HL-60 (cell line): ENCODE results near the gene ZYG11A.

Experiments
- GABPA ChIP-seq: IDR thresholded peaks from 2 replicates; pipeline ENCODE4 v1.6.1; 2012; ENCODE audit warnings: low read depth
- POLR2AphosphoS5 ChIP-seq: IDR thresholded peaks from 2 replicates; pipeline ENCODE4 v1.6.1; 2012; ENCODE audit warnings: low read depth
- TF ChIP-seq, protein P1 (sequence below): IDR thresholded peaks from one replicate; pipeline ENCODE4 v1.5.1; 2011; ENCODE audit warnings: low read length, control low read depth, inconsistent platforms; ENCODE audit not compliant: insufficient read depth
- TF ChIP-seq, protein P2 (sequence below): IDR thresholded peaks from 2 replicates; pipeline ENCODE4 v1.6.1; 2012; ENCODE audit warnings: low read depth; ENCODE audit not compliant: insufficient replicate concordance

DNA sequence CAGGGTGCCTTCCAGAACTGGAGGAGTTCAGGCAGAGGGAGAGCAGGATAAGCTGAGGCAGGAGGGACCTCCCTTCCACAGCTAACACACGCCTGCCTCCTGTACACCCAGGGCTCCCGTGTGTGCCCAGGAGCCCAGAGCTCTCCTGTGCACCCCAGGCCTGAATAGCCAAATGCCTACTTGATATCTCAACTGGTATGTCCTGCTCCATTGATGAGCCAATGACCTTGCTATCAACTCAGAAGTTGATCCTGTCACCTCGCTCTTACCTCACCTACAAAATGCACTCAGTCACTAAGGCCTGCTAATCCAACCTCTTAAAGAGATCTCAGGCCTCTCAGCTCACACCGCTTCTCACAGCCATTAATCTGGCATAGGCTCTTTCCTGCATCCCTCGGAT is 71.9 kb downstream of the ZYG11A start:
- TF ChIP-seq, protein P1, sequence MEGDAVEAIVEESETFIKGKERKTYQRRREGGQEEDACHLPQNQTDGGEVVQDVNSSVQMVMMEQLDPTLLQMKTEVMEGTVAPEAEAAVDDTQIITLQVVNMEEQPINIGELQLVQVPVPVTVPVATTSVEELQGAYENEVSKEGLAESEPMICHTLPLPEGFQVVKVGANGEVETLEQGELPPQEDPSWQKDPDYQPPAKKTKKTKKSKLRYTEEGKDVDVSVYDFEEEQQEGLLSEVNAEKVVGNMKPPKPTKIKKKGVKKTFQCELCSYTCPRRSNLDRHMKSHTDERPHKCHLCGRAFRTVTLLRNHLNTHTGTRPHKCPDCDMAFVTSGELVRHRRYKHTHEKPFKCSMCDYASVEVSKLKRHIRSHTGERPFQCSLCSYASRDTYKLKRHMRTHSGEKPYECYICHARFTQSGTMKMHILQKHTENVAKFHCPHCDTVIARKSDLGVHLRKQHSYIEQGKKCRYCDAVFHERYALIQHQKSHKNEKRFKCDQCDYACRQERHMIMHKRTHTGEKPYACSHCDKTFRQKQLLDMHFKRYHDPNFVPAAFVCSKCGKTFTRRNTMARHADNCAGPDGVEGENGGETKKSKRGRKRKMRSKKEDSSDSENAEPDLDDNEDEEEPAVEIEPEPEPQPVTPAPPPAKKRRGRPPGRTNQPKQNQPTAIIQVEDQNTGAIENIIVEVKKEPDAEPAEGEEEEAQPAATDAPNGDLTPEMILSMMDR, result no peak
- TF ChIP-seq, protein P2, sequence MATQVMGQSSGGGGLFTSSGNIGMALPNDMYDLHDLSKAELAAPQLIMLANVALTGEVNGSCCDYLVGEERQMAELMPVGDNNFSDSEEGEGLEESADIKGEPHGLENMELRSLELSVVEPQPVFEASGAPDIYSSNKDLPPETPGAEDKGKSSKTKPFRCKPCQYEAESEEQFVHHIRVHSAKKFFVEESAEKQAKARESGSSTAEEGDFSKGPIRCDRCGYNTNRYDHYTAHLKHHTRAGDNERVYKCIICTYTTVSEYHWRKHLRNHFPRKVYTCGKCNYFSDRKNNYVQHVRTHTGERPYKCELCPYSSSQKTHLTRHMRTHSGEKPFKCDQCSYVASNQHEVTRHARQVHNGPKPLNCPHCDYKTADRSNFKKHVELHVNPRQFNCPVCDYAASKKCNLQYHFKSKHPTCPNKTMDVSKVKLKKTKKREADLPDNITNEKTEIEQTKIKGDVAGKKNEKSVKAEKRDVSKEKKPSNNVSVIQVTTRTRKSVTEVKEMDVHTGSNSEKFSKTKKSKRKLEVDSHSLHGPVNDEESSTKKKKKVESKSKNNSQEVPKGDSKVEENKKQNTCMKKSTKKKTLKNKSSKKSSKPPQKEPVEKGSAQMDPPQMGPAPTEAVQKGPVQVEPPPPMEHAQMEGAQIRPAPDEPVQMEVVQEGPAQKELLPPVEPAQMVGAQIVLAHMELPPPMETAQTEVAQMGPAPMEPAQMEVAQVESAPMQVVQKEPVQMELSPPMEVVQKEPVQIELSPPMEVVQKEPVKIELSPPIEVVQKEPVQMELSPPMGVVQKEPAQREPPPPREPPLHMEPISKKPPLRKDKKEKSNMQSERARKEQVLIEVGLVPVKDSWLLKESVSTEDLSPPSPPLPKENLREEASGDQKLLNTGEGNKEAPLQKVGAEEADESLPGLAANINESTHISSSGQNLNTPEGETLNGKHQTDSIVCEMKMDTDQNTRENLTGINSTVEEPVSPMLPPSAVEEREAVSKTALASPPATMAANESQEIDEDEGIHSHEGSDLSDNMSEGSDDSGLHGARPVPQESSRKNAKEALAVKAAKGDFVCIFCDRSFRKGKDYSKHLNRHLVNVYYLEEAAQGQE, result no peak
- TF ChIP-seq POLR2AphosphoS5, result no peak
- TF ChIP-seq GABPA, result no peak
